ENCODE results near the gene BCAS1.

GRCh38 chr20:53952528-53953096 is 117.8 kb downstream of the BCAS1 start:
- TF ChIP-seq, protein P1, sequence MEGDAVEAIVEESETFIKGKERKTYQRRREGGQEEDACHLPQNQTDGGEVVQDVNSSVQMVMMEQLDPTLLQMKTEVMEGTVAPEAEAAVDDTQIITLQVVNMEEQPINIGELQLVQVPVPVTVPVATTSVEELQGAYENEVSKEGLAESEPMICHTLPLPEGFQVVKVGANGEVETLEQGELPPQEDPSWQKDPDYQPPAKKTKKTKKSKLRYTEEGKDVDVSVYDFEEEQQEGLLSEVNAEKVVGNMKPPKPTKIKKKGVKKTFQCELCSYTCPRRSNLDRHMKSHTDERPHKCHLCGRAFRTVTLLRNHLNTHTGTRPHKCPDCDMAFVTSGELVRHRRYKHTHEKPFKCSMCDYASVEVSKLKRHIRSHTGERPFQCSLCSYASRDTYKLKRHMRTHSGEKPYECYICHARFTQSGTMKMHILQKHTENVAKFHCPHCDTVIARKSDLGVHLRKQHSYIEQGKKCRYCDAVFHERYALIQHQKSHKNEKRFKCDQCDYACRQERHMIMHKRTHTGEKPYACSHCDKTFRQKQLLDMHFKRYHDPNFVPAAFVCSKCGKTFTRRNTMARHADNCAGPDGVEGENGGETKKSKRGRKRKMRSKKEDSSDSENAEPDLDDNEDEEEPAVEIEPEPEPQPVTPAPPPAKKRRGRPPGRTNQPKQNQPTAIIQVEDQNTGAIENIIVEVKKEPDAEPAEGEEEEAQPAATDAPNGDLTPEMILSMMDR (IDR thresholded peaks at IDR 0.05), result no peak
- no peak for TF ChIP-seq EP300 (IDR thresholded peaks at IDR 0.05)
